GM18502 (cell line): ENCODE results near the gene RBM33.

Experiments
- ATAC-seq: cut with Tn5 transposase; IDR thresholded peaks from one replicate; pipeline ENCODE4 v1.9.1; 2021; ENCODE audit warnings: mild to moderate bottlenecking; ENCODE audit not compliant: unreplicated experiment, poor library complexity

The RBM33 gene

DNA sequence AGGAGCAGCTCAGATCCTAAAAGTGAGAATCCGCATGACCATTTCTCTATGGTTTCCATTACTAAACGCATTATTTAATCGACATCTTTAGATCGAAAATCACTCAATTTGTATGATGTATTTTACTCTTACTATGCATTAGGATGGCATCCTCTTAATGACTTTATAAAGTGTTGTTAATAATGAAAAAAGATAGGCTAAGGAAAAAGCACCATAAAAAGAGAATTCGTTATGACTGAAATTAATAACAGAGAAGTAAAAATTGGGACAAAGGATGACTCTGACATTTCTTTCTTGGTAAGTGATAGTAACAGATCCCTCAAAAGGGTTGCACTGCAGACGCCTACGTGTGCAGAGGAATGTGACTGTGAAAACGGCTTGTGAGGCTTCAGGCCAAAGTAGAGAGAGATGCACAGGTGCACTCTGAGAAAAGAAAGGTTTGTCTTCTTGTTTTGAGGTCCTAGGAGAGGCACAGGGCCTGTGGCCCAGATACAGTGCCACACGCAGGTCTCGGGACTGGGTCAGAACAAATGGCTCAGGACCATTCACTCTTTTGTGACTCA is 23.0 kb upstream of the RBM33 start:
- no peak for ATAC-seq

DNA sequence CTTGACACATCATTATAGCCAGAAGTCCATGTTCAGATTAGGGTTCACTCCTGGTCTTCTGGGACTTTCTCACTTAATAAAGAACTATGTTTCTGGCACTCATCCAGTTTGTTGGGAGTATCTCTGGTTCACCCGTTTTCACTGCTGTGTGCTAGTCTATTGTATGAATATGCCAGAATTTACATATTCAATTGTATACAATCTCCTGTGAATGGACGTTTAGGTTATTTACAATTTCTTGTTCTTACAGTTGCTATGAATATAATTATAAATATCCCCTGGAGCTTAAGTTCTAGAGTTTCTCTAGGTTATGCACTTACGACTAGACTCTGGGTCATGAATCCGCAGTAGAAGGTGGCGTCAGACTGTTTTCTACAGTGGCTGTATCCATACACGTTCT is 20.0 kb upstream of the RBM33 start:
- no peak for ATAC-seq

DNA sequence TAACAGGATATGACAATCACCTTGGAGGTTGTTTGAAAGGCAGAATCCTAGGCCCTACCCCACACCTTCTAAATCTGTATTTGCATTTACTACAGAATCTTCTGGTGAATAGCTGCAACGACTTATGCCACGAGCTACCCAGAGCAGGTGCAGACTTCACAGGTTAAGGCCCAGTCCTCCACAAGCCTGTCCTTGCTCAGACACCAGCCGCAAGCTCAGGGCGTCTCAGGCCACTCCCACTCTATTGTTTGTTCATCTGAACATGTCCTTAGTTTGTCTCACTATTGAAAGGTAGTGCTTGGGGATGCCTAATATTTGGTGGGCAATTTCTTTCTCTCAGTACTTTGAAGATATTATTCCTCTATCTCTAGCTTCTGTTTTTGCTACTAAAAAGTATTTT is 18.9 kb upstream of the RBM33 start:
- ATAC-seq: no peak

GRCh38 chr7:155629171-155629570 is 15.3 kb upstream of the RBM33 start:
- ATAC-seq: no peak

DNA sequence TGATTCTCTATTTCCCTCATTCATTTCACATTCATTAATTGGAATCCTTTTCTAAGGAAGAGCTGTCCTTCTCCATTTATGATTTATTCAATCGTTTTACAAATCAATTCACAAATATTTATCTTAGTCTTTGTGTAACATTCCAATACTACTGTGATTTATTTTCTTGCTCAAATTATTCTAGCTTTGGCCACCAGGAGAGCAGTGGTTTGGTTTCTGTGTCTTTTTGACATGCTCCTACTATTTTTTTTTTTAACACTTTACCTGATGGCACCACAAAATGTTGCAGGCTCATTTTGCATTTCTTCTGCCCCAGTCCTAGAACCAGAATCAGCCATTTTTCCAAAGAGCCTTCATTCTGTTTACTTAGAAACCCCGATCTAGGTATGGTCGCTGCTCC is 13.3 kb upstream of the RBM33 start:
- ATAC-seq: no peak

DNA sequence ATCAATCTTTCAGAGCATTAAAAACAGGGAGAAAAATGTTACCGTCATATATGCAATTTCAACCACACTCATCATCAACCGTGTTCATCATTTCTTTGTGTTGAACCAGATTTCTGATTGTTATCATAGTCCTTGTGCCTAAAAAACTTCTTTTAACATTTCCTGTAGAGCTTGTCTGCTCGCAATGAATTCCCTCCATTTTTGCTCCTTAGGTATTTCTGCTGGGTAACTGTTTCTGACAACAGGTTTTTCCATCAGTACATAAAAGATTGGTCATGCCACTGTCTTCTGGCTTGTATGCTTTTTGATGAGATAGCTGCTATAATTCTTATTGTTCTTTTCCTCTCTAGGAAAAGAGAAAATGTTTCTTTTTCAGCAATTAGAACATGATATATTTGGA is 8.6 kb upstream of the RBM33 start:
- no peak for ATAC-seq

GRCh38 chr7:155637155-155637554 is 7.3 kb upstream of the RBM33 start:
- ATAC-seq: no peak

GRCh38 chr7:155638366-155638765 is 6.1 kb upstream of the RBM33 start:
- no peak for ATAC-seq

DNA sequence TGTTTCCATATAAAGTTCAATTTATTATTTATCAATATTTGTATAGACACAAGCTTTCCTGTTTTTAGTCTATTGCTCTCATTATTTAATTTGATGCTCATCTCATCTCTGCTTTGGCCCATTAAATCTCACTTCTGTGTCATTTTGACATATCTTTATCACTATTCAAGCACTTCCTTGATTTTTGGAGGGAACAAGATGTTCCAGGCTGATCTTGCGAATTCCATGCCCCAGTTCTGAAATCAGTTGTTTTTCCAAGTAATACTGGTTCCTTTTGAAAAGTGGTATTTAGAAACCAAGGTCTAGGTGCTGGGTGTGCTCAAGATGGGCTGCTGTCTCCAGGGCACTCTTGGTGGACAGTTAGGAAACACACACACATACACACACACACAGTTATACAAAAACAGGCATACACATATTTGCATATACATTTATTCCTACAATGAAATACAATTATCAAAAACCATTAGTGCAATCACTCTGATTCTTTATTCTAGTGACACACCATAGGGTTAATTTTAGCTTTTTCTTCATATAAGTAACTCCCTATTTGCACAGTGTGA is 4.4 kb upstream of the RBM33 start:
- no peak for ATAC-seq

- ATAC-seq: no peak
These were observed 3.8 kb upstream of the RBM33 start for GRCh38 chr7:155640629-155641028.

DNA sequence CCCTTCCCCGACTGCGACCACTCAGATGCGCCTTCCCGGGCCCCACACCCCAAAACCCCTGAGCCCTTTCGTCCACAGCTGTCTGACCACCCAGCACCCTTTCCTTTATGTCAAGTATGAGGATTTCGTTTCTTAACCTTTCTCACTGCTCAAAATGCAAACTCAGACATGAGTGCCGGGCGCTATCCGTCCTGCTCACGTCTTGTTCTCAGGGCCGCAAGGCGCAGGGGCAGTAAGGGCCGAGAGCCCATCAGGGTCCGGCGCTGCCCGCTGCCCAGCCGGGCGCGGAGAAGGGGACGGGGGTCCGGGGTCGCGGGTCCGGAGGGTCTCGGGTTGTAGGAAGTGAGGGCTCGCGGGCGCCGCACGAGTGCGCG is 670 bp upstream of the RBM33 start:
- ATAC-seq: no peak

- peak; percentile 36 for ATAC-seq
These were observed 579 bp downstream of the RBM33 start for GRCh38 chr7:155644971-155645509.

DNA sequence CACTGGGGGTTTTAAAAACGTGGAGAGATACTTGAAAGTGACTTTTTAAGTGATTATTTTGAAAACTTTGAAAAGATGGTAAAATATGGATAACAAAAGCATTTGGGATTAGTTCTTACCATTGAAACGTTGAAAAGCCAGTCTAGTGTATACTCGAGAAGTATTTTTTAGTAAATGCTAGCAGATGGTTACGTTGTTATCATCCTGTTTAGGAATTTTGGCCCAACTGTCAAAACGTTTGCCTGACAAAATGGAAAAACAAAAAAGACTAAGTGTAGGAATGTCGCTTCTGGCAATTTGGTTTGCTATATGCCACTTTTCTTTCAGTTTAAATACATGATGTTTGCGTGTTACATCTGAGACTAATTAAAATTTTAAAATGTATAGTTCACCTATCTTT is 1.2 kb downstream of the RBM33 start:
- ATAC-seq: no peak

DNA sequence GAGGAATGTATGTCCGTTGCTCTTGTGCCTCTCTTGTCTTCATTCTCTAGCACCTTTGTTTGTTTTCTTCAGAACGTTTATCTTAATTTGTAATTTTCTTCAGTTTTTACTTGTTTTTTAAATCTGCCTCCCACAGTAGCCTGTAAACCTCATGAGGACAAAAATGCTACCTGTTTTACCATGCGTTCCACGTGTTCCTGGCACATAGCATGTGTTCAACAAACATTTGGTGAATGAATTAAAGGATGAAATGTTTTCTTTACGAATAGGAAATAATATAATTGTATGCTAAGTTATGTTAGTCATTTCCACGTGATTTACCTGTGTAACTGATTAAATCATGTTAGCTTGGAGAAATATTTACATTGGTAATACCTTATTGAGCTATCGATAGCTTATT is 2.2 kb downstream of the RBM33 start:
- ATAC-seq: no peak

DNA sequence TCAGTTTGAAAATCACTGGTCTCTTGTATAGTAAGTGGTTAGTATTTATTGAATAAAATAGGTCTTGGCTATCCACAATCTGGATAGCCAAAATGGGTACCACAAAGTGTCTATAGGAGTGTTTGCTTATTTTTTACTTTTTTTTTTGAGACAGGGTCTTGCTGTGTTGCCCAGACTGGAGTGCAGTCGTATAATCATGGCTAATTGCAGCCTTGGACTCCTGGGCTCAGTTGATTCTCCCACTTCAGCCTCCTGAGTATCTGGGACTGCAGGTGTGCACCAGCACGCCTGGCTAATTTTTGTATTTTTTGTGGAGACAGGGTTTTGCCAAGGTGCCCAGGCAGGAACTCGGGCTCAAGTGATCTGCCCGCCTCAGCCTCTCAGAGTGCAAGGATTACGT is 2.8 kb downstream of the RBM33 start:
- ATAC-seq: no peak

- ATAC-seq: no peak
These were observed 3.3 kb downstream of the RBM33 start for GRCh38 chr7:155647734-155648133.

DNA sequence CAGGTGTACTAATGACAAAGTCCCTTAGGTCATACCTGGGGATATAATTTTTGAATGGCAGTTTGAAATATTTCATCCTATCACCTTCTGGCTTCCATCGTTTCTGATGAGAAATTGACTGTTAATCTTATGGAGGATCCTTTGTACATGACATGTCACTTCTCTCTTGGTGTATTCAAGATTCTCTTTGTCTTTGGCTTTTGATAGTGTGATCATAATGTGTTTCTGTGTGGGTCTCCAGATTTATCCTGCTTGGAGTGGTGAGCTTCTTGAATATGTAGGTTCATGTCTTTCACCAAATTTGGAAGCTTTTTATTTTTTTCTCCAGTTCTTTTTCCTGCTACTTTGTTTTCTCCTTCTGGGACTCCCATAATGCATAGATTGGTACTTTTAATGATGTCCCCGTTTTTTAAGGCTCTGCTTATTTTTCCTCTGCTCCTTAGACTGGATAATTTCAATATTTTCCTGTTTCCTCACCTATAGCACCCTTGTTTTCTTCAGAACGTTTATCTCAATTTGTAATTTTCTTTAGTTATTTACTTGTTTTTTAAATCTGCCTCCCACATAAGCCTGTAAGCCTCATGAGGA is 4.4 kb downstream of the RBM33 start:
- ATAC-seq: no peak

DNA sequence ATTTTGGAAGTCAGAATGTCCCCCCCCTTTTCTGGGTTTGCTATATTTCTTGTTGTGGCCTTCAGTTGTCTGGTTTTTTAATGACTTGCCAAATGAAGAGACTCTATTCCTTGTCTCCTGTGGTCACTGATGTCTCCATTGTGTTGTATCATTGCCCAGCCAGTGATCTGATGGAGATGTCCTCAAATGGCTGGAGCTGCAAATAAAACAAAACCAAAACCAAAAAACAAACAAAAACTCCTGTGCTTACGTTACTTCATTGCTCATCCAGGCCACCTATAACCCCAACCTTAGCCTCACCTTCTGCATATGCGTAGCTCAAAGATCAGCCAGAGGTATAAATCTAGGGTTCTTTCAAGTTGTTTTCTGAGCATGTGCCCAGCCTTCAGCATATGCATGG is 5.1 kb downstream of the RBM33 start:
- ATAC-seq: no peak

GRCh38 chr7:155652156-155653114 is 8.0 kb downstream of the RBM33 start:
- no peak for ATAC-seq

DNA sequence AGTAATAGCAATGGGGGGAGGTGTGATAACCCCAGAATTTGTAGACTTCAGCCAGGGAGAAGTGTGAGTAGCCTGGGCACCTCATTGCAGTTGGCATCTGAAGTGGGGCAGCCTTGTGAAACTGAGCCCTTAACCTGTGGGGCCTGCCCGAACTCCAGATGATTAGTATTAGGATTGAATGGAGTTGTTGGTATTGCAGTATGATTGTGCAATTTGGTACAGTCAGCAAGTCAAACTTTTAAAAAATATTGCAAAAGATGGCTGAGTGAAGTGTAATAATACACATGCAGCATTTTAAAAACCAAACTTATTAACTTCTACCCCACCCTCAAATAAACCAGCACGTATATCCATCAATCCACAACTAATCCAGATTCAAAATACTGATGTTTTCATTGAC is 9.3 kb downstream of the RBM33 start:
- ATAC-seq: no peak

- no peak for ATAC-seq
These were observed 12.4 kb downstream of the RBM33 start for GRCh38 chr7:155656891-155657290.
